Inflammatory macrophage treated with lipopolysaccharide for 1 hour (primary cell): Measurements from ENCODE around the gene CORO7.

Source experiments
- DNase-seq, 2 donors: peaks; one replicate each; pipeline ENCODE4 v3.0.0-alpha.2; 2020 to 2022

The CORO7 gene

GRCh38 chr16:4426021-4426684, 9.8 kb upstream of the CORO7 start:
- peak in 1 of 2 donors; percentile 3 for DNase-seq

DNA sequence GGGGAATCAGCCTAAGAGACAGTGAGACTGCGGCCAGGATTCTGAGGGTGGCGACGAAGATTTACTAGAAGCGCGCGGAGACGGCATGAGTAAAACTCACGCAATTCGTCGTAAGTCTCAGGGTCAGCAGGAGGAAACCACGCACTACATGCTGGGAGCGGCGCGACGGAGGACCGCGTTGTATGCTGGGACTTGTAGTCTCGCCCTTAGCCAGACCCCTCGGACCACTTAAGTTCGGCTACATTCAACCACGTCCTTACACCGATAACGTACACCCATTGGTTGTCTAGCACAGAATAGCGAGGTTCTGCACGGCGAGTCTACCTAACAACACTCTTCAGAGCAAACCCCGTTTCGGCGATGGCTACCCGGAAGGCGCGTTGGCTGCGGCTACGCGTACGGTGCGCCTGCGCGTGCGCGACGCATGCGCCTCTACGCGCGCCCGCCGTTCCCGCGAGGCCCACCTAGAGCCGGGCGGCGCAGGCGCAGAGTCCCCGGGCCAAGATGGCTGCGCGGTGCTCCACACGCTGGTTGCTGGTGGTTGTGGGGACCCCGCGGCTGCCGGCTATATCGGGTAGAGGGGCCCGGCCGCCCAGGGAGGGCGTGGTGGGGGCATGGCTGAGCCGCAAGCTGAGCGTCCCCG, 9.1 kb upstream of the CORO7 start, which contains the start of gene DNAJA3:
TSS of gene DNAJA3 (plus strand) at position 491 of the 643 bp plus-strand sequence. CDS start at position 505, 14 bp downstream.
- DNase-seq: peak; percentile 94 to 95

- DNase-seq: peak in 1 of 2 donors; percentile 45
Observed at GRCh38 chr16:4420505-4421105, 4.2 kb upstream of the CORO7 start.

DNA sequence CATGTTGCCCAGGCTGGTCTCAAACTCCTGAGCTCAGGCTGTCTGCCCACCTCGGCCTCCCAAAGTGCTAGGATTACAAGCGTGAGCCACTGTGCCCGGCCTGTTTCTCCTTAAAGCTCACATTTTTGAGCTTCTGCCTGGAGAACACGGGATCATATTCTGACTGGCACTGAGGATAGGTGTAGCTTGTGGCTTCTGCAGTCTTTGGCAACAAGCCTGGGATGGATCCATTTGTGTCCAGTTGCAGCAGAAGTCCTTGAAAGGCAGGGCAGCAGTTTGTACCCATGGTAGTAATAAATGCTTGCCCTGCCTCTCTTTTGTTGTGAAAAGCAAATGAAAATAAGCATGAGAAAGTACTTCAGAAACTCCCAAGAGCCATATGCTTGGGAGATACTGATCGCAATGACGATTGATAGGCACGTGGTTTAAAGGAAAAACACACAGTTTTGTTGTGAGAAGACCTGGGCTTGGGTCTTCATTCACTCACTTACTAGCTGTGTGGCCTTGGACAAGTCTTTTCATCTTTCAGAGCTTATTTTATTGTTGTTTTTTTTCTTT, 3.1 kb upstream of the CORO7 start:
- DNase-seq: no peak

GRCh38 chr16:4415538-4416199, 727 bp downstream of the CORO7 start:
- peak; percentile 82 to 83 for DNase-seq

DNA sequence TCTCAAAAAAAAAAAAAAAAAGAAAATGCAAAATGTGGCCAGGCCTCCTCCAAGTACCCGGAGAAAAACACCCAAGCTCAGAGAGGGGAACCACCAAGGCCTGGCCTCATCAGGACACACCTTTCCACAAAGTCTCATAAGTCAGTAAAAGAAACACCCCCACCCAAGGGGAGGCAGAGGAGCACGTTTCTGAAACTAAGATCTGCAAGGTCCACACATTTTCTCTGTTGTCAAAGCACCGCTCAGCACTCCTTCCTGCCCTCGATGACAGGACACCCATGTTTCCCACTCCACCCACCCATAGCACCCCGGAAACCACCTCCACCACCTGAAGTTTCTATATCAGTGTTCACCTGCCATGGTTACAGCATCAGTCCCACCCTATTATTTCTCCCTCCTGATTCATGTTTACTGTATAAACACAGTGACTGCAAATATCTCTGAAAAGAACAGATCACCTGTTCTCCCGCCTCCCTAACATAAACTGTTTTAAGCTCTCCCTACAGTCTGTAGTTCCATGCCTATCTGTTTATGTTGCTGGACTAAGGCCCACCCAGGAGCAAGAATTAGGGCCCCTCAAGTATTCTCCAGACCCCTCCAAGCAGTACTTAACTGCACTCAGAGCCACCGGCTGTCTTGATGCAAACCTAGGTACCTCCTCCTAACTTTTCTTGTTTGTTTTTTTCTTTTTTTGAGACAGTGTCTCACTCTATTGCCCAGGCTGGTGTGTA, 2.0 kb downstream of the CORO7 start:
- DNase-seq: no peak

- DNase-seq: no peak
Observed at GRCh38 chr16:4412854-4413253, 3.5 kb downstream of the CORO7 start.

DNA sequence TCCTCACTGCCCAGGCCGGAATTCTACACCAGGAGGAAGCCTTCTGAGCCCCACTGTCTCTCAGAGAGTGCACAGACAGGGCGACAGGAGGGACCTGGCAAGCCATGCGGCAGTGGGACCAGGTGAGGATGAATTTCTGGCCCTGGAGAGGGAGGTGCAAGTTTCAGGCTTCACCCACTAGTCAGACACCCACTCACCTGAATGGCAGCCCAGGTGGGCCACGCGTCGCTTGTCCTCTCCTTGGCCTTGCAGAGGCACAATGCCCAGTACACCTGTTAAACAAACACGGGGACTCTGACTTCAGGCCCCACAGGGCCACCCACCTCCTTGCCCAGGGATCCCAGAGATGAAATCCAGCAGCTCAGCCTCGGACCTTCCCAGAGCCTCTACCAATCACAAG, 4.2 kb downstream of the CORO7 start:
- no peak for DNase-seq

DNA sequence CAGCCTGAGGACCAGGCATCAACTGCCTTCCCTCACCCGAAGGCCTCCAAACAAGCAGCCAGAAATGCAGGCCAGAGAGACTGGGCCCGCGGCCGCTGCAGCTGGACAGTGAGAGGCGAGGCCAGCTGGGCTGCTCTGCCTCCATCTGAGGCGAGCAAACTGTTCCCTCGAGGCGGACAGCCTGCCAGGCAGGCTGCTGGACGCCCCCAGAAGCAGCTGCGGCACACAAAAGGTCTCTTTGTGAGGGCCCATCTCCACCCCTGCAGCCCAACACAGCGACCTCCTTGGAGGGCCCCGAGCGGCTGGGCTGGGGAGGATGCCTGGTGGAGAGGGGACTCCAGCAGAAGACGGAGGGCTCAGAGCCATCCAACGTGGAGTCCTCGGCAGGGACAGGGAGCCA, 4.7 kb downstream of the CORO7 start:
- DNase-seq: no peak

DNA sequence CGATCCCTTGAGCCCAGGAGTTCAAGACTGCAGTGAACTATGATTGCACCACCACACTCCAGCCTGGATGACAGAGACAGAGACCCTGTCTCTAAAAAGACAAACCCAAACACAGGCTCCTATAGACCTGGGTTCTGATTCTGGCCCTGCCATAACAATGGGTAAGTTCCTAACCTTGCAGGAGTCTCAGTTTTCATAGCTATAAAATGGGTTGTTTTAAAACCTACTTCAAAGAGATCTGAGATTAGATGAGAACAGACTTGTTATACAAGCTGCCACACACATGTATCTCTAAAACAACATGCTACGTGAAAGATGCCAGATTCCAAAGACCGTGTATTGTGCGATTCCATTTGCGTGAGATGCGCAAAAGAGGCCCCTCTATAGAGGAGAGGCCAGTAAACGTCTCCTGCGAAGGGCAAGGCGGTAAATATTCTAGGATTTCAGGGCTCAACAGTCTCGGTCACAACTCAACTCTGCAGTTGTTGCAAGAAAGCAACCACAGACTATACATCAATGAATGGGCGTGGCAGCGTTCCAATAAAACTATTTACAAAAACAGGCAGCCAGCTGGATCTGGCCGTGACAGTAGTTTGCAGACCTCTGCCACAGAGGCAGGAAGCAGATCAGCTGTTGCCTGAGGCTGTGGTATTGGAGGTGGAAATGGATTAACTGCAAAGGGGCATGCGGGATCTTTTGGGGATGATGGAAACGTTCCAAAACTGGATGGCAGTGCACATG, 5.9 kb downstream of the CORO7 start:
- no peak for DNase-seq

DNA sequence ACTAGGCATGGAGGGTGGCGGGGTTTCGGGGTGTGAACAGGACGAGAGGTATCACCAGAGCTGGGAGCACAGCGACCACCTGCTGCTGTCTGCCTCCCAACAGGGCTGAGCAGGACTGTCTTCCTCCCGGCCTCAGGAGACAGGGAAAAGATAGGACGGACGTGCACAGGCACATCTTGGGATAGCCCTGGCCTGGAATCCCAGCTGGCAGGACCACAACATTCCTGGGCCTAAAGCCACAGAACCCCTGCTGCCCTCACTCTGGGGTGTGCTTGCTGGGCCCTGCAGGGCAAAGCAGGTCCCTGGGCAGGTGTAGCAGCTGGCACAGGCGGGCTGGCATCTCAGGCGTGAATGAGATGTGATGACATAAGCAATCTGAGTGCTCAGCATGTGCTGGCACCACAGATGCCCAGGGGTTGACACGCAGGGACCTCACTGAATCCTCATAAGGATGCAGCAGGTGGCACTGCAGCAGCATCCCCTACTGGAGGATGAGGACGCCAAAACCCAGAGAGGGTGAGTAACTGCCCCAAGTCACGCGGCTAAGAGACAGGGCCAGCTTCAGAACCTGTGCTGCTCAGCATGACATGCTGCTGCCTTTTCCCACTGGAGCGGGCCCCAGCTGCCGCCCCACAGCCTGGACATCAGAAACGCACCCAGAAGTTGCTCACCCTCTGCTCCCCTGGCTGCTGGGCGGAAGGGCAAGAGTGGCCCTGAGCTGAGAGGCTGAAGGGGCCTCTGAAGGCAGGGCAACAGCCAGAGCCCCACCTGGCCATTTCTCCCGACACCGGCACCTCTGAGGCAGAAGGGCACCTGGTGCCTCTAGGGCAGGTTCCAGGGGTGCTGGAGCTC, 7.1 kb downstream of the CORO7 start:
- no peak for DNase-seq

DNA sequence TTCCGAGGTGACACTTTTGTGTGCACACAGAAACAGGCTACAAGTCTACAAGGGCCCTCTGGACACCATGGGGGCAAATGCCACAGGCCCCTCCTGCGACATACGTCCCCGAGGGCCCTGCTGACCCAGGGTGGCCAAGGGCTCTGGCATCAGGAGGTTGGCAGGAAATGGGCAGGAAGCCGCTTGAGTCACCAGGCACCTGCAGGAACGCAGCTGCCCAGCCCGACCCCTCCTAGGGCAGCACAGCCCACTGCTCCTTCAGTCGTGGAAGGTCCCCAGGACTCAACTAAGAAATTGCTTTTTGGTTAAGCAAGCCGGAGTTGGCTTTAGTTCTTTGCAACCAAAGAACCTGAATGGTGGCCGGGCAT, 8.1 kb downstream of the CORO7 start:
- no peak for DNase-seq

DNA sequence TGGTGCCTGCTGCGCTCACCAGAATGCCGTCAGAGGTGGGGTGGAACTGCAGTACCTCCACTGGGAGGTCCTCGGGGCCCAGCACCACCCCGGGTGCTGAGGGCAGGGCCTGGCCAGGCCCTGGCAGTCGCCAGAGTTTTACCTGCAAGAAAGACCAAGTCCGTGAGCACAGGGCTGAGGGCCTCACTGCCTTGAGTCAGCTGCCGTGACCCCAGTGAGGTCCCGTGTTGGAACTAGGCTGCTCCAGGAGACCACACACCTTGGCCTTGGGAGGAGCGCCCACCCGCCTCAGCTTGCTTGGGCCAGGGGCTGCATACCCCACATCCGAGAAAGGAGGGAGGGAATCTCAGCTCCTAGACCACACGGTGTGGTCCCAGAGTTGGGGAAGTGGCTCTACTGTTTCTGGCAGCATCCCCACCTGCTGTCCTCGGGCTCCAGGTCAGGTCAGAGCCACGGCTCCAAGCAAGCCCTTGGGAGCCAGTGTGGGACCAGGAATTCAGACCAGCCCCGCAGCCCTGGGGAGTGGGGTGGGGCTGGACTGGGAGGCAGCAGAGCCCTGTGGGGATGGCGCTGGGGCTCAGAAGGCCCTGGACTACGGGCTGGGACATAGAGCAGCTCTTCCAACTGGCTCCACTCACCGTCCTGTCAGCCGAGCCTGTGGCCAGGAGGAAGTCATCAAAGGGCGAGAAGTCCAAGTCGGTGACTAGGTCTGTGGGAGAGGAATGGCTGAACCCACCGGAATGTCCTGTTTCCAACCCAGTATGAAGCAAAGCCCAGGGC, 8.7 kb downstream of the CORO7 start:
- DNase-seq: no peak

- DNase-seq: no peak
Observed at GRCh38 chr16:4404967-4405696, 11.3 kb downstream of the CORO7 start.

DNA sequence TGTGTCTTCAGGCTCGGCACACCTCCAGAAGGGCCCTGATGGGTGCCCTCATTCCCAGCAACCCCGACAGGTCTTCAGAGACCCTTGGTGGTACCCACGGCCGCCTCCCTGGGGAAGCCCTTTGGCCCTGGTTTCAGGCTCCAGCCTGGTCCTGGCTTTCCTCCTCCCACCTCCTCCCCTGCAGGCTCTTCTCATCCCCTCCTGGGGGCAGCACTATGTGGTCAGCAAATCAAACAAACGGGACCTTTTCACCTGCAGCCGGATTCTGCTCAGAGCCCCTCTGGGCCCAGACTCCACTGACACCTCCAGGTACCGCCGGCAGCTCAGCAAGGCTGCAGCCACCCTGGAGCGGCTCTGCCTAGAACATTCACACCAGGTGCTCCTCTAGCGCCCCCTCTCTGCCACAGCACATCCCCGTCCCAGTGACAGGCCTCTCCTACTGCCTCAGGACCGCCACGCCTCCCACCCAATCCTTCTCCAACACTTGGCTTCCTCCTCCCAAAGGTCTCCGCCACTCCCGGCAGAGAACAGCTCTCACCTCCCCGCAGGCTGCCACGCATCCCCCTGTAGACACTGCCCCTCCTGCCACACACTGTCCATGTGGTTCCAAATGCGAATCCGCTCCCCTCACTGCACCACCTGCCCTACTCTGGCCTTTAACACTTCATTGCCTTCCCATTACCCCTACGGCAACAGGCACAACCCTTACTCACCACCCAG, 12.0 kb downstream of the CORO7 start:
- DNase-seq: peak in 1 of 2 donors; percentile 27

GRCh38 chr16:4403133-4403949, 13.1 kb downstream of the CORO7 start:
- no peak for DNase-seq

DNA sequence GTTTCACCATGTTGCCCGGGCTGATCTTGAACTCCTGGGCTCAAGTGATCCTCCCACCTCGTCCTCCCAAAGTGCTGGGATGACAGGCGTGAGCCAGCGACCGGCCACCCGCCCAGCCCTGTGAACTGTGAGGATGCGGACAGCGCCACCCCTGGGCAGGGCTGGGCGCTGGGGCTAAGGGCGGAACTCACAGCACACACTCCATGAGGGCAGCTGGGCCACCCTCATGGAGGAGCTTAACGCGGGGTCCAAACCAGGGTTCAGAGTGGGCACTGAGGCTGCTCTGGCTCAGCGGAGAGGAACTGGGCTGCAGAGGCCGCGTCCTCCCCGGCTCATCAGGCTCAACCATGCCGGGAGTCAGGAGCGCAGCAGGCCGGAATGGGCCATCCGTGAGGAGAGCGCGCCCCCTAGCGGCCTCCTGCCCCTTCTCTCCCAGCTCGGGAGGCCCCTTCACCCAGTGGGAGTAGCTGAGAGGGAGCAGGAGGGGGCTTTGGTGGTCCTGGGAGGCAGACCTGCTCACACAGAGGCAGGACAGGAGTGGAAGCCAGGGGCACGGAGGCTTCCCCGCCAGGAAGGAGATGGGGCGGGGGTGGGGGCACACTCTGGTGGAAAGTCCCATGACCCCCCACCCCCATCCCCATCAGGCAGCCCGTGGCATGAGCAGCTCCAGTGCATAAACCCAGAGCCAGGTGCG, 13.8 kb downstream of the CORO7 start:
- DNase-seq: peak; percentile 44 to 80
